Measurements from ENCODE around the gene SLC7A7.
"Not testable (repeated sequence)": the region's sequence is repeated elsewhere in the genome, so short reads cannot be mapped to it uniquely, and the experiment has no call there.

The SLC7A7 gene

GRCh38 chr14:22793550-22793949 is 21.7 kb downstream of the SLC7A7 start:
- DNase-seq (ENCODE audit: low spot score) = not testable (repeated sequence)

GRCh38 chr14:22792158-22792557 is 23.1 kb downstream of the SLC7A7 start:
- no peak for DNase-seq (ENCODE audit: low spot score)

DNA sequence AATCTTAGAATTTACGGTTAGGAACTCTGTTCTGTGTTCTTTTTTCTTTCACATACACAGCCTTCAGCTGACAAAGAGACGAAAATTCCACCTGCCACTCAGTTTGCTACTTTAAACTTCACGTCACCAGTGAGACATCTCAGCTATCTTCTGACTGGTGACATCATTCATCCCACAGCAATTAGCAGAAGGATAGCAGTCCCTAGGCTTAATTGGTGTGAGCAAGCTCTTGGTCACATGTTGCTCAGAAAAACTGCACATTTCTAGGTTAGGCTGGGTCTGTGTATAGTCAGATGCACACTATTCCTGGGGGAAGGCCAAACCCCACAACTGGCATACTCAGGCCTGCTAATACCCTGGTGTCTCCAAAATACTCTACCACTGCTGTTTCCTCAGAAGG is 23.9 kb downstream of the SLC7A7 start:
- DNase-seq (ENCODE audit: low spot score) = peak; percentile 46

DNA sequence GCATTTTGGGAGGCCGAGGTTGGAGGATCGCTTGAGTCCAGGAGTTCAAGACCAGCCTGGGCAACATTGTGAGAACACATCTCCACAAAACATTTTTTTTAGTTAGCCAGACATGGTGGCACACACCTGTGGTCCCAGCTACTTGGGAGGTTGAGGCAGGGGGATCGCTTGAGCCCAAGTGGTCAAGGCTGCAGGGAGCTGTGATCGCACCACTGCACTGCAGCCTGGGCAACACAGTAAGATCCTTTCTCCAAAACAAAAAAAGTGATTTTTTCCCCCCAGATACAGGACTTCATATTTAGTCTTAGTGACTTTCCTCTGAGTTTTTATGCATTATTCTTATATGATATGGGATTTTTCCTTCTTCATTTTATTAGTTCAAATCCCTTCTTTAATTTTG is 28.6 kb downstream of the SLC7A7 start:
- no peak for DNase-seq (ENCODE audit: low spot score)

- DNase-seq (ENCODE audit: low spot score) = no peak
Observed at GRCh38 chr14:22781301-22781991, 33.8 kb downstream of the SLC7A7 start.

DNA sequence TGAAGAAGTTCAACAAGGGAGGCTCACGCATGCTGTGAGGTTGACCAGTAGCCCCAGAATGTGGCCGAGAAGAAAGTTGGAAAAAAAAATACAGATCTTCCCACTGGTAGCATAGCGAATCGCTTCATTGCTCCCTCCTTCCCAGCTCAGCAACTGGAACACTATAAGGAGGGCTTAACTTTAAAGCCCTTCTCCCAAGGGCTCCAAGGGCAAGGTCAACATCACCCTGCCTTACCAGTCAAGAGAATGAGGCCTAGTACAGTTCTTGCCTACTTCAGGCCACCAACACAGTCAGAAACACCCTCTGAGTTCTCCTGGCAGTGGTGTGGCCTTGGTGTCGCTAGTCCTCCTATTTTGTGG is 34.3 kb downstream of the SLC7A7 start:
- no peak for DNase-seq (ENCODE audit: low spot score)

DNA sequence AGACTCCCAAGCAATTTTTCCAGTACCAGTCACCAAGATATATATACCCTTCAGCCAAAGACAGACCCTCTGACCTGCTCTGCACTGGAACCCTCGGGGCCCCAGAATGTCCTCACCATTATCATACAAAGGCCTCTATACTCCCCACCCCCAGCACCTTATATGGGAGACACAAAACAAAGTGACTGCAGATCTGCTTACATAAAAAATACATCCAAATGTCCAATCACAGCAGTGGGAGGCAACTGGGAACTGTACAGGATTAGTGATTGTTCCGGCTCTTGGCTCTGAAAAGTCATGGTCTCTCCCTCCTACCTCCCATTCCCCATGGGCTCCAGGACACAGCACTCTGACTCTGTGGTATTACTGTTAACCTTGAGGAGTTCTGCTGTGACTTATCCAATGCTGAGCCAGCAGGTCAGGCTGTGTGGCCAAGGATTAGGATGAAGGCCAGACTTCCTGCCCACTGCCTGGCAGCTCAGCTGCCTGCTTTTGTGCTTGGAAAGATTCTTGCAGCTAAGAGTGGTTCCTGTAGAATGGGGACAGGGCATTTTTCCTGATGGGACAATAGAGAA is 35.0 kb downstream of the SLC7A7 start:
- DNase-seq (ENCODE audit: low spot score) = no peak

DNA sequence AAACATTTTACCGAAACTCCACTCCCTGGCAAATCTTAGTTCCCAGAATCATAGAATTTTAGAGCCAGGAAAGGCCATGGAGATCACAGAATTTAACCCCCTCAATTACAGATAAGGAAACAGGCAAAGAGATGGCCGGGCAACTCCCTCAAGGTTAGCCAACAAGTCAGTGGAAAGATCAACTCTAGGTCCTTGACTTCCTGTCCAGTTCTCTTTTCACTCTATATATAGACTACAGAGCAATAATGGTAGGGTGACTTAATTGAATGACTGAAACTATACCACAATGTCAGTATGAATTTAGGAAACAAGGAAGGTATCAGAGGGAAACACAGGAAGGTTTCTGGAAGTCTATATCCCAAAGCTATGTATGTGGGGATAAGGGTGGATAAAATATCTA is 37.2 kb downstream of the SLC7A7 start:
- DNase-seq (ENCODE audit: low spot score) = no peak

DNA sequence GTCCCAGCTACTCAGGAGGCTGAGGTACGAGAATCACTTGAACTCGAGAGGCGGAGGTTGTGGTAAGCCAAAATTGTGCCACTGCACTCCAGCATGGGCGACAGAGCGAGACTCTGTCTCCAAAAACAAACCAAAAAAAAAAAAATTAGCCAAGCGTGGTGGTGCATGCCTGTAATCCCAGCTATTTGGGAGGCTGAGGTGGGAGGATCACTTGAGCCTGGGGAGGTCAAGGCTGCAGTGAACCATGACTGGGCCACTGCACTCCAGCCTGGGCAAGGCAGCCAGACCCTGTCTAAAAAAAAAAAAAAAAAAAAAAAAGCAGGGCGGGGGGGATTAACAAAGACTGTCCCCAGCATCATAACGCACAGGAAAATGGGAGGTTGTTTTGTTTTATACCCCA is 38.4 kb downstream of the SLC7A7 start:
- DNase-seq (ENCODE audit: low spot score) = not testable (repeated sequence)

DNA sequence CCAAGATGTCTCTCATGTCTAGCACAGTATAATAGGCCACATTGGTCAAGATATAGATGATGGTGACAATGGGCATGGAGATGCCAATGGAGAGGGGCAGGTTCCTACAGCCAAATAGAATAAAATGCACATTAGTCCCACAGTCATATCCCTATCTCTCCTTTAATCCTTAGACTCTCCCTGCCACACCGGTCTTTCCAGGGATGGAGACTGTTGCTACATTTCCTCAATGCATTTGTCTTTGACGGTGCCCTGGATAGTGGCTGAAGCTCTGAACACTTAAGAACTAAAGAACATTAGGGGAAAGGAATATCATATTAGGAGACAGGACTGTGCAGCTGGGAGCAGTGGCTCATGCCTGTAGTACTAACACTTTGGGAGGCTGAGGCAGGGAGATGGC is 39.0 kb downstream of the SLC7A7 start:
- DNase-seq (ENCODE audit: low spot score) = no peak

DNA sequence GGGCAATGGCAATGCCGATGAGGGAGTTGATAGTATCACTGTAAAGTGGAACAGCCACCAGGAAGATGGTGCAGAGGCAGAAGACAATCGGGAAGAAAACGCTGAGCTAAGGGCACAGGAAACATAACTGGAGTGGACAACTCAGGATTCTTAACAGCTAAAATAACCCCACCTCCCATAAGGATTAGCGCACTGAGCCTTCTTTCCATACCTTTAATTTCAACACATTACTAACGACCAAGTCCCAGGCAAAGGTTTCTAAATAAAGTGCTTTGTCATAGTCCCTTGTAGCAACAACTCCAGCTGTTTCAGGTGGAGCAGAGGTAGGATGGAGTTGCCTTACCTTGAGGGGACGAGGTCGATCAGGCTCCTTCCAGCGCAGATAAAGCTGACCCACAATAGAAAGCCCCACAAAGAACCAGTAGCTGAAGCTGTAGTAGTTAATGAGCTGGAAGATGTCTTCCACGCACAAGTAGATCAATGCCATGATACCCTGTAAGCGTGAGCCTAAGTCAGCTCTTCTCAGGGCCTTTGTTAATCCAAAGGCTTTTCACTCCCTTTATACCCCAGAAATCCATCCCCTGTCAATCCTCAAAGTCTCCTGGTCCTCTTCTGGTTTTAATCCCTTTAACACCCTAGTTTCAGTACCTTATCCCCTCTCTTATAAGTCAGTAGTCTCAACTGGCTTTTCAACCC is 41.1 kb downstream of the SLC7A7 start:
- DNase-seq (ENCODE audit: low spot score) = no peak

DNA sequence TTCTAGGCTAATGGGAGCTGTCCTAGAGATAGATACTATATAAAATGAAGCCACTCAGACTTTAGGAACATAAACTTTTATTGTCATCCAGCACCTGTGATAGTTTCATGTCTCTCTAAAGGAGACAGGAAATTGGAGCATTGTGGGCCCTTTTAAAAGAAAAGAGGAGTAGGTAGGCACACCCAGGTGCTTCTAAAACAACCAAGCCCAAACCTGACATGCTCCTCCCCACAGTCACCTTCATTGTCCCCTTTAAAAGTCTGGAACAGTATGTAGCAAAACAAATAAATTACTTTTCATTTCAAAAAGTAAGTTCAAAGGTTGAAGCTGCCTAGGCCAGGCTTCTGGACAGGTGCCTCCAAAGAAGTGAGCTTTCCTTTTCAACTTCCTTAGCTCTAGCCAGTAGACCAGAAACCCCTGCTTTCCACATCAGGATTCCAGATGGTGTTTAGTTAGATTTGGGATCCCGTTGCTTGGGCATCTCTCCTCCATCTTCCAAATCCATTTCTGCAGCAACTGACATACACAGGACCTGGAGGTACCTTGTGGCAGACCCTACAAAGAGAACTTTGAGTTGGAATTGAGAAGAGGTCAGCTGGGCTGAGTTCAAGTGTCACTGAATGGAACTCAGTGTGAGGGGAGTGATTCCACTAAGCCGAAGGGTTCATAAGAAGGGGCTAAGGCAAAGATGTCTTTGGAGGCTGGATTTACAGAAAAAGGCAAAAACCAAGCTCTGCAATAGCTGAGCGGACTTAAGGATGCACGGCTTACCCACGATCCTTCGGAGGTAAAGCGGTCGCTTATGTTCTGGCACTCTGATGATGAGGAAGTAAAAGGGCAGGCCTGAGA is 41.8 kb downstream of the SLC7A7 start:
- no peak for DNase-seq (ENCODE audit: low spot score)

DNA sequence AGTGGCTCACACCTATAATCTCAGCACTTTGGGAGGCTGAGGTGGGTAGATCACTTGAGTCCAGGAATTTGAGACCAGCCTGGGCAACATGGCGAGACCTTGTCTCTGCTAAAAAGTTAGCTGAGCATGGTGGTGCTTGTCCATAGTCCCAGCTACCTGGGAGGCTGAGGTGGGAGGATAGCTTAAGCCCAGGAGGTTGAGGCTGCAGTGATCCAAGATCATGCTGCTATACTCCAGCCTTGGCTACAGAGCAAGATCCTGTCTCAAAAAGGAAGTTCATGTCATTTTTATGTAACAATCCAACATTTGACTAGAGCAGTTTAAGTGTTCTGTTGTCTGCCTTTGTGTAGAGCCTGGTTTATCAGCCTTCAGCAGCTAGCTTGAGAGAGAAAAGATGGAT is 42.5 kb downstream of the SLC7A7 start:
- no peak for DNase-seq (ENCODE audit: low spot score)

GRCh38 chr14:22770481-22771187 is 44.6 kb downstream of the SLC7A7 start:
- no peak for DNase-seq (ENCODE audit: low spot score)

GRCh38 chr14:22769369-22769768 is 45.9 kb downstream of the SLC7A7 start:
- DNase-seq (ENCODE audit: low spot score) = no peak

DNA sequence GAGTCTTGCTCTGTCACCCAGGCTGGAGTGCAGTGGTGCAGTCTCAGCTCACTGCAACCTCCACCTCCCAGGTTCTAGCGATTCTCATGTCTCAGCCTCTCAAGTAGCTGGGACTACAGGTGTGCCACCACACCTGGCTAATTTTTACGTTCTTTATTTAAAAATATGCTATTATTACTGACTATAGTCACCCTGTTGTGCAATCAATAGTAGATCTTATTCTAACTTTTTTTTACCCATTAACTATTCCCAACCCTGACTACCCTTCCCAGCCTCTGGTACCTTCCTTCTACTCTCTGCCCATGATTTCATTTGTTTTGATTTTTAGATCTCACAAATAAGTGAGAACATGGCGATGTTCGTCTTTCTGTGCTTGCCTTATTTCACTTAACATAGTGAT is 46.3 kb downstream of the SLC7A7 start:
- no peak for DNase-seq (ENCODE audit: low spot score)

DNA sequence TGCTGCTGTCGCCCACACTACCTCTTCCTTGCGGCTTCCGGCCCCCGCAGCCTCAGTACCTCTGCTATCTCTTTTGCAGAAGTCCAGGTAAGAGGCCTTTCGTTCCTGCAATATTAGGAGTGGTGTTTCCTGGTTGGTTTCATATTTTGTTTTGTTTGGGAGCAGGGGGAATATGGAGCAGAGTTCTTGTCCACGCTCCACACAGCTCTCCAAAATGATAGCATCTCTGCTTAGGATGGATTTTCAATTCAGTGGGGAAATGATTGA is 48.0 kb downstream of the SLC7A7 start:
- DNase-seq (ENCODE audit: low spot score) = no peak

- peak; percentile 99 for DNase-seq (ENCODE audit: low spot score)
Observed at GRCh38 chr14:22766457-22767322, 48.5 kb downstream of the SLC7A7 start, which contains the start of gene OXA1L. TSS of gene OXA1L (plus strand) at chr14:22766688. CDS start at chr14:22766702, 14 bp downstream.

DNA sequence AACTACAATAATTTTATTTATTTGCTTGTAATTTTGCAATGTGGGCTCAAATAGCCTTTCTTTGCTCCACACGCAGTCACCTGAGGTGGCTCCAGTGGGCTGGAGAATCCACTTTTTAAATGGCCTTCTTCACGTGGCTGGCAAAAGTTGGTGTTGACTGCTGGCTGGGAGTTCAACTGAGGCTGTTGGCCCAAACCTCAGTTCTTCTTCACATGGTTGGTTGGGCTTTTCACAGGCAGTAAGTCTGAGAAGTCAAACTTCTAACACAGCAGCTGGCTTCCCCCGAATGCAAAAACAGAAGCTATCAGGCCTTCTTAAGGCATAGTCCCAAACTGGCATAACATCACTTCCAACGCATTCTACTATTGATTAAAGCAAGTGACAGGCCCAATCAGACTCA is 50.9 kb downstream of the SLC7A7 start:
- DNase-seq (ENCODE audit: low spot score) = no peak

DNA sequence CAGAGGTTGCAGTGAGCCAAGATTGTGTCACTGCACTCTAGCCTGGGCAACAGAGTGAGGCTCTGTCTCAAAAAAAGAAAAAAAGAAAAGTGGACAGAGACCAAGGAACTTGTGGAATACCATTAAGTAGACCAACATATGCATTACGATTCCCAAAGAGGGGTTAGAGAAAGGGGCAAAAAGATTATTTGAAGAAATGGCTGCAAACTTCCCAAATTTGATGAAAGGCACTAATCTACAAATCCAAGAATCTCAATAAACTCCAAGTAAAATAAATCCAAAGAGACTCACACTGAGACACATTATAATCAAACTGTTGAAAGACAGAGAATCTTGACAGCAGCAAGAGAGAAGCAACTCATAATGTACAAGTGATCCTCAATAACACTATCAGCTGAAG is 53.5 kb downstream of the SLC7A7 start:
- no peak for DNase-seq (ENCODE audit: low spot score)

- DNase-seq (ENCODE audit: low spot score) = not testable (repeated sequence)
Observed at GRCh38 chr14:22757972-22758650, 57.1 kb downstream of the SLC7A7 start.

Measured in NAMALWA (cell line).